Activated CD4-positive, alpha-beta T cell treated with anti-CD3 and anti-CD28 coated beads, Interleukin-2, Interleukin-6, amounts not matched to agents 100 ng/mL and 50 ng/mL, durations not matched to agents 16 hours and 8 hours (primary cell): ENCODE data around the gene TIFAB.
A peak's percentile ranks its signal among the peaks of the same experiment; 100 is the strongest.

Experiments used
- DNase-seq: peaks from one replicate; pipeline ENCODE4 v3.0.0-alpha.2; 2020

Gene TIFAB

GRCh38 chr5:135457424-135458071 lies 5.4 kb upstream of the TIFAB start:
- DNase-seq = peak; percentile 64

- no peak for DNase-seq
These were observed 4.3 kb upstream of the TIFAB start for GRCh38 chr5:135456238-135457099.

- no peak for DNase-seq
These were observed 3.7 kb upstream of the TIFAB start for GRCh38 chr5:135455876-135456237.

GRCh38 chr5:135454946-135455345 lies 2.8 kb upstream of the TIFAB start:
- DNase-seq = no peak

- no peak for DNase-seq
These were observed 1.5 kb upstream of the TIFAB start for GRCh38 chr5:135453613-135454012.

- no peak for DNase-seq
These were observed 400 bp downstream of the TIFAB start for GRCh38 chr5:135451581-135452320.

GRCh38 chr5:135450952-135451351 lies 1.2 kb downstream of the TIFAB start:
- DNase-seq = no peak

- DNase-seq = no peak
These were observed 1.8 kb downstream of the TIFAB start for GRCh38 chr5:135450336-135450735.

GRCh38 chr5:135449644-135450043 lies 2.5 kb downstream of the TIFAB start:
- DNase-seq = no peak

- DNase-seq = no peak
These were observed 3.2 kb downstream of the TIFAB start for GRCh38 chr5:135448791-135449507.

GRCh38 chr5:135448071-135448739 lies 3.9 kb downstream of the TIFAB start:
- DNase-seq = no peak

- no peak for DNase-seq
These were observed 4.7 kb downstream of the TIFAB start, which contains the start of gene DCANP1 for GRCh38 chr5:135447298-135447929. Gene DCANP1, minus strand, starts transcription at chr5:135447348. Its CDS starts 240 bp downstream, at chr5:135447108.

- no peak for DNase-seq
These were observed 5.5 kb downstream of the TIFAB start for GRCh38 chr5:135446615-135447014.

GRCh38 chr5:135446206-135446605 lies 5.9 kb downstream of the TIFAB start:
- no peak for DNase-seq

- no peak for DNase-seq
These were observed 6.7 kb downstream of the TIFAB start for GRCh38 chr5:135445306-135445985.

- no peak for DNase-seq
These were observed 7.3 kb downstream of the TIFAB start for GRCh38 chr5:135444881-135445280.

- no peak for DNase-seq
These were observed 7.8 kb downstream of the TIFAB start for GRCh38 chr5:135444360-135444759.

- DNase-seq = no peak
These were observed 8.8 kb downstream of the TIFAB start for GRCh38 chr5:135443161-135443960.

GRCh38 chr5:135442431-135443160 lies 9.6 kb downstream of the TIFAB start:
- DNase-seq = no peak

GRCh38 chr5:135441919-135442318 lies 10.2 kb downstream of the TIFAB start:
- no peak for DNase-seq
